C4-2B (cell line): ENCODE measurements around the gene GAB4.

Experiments used
- ZFX ChIP-seq: fragments of 450-650 bp; IDR thresholded peaks from 2 replicates; pipeline ENCODE4 v1.6.1; 2017
- TF ChIP-seq, protein P1 (sequence below): fragments of 450-650 bp; conservative IDR thresholded peaks from 2 replicates; pipeline ENCODE4 v1.5.1; 2017; ENCODE audit warnings: mild to moderate bottlenecking

DNA sequence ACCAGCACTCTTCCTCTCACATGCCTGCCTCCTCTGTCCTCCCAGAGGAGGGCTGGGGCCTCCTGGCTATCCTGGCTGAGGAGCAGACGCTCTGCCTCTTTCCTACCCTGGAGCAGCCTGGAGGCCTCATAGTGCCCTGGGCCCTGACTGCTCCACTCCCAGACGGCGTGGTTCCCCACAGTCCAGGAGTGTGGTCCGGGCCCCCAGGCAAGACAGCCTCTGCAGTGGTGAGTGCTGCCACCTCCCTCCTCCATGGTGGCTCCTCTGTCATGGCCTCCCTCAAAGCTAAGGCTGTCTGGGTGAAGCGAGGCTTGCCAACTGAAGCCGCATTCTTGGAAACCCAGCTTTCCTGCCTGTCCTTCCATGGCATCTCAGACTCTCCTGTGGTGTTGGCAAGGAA lies 19.8 kb downstream of the GAB4 start:
- TF ChIP-seq, protein P1, sequence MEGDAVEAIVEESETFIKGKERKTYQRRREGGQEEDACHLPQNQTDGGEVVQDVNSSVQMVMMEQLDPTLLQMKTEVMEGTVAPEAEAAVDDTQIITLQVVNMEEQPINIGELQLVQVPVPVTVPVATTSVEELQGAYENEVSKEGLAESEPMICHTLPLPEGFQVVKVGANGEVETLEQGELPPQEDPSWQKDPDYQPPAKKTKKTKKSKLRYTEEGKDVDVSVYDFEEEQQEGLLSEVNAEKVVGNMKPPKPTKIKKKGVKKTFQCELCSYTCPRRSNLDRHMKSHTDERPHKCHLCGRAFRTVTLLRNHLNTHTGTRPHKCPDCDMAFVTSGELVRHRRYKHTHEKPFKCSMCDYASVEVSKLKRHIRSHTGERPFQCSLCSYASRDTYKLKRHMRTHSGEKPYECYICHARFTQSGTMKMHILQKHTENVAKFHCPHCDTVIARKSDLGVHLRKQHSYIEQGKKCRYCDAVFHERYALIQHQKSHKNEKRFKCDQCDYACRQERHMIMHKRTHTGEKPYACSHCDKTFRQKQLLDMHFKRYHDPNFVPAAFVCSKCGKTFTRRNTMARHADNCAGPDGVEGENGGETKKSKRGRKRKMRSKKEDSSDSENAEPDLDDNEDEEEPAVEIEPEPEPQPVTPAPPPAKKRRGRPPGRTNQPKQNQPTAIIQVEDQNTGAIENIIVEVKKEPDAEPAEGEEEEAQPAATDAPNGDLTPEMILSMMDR: no peak
- TF ChIP-seq ZFX: no peak
